GM19452 (cell line): ENCODE results near the gene PIK3R5.
"Not testable (repeated sequence)": the region's sequence is repeated elsewhere in the genome, so short reads cannot be mapped to it uniquely, and the experiment has no call there.

Experiments used
- ATAC-seq: cut with Tn5 transposase; IDR thresholded peaks from one replicate; pipeline ENCODE4 v1.9.1; 2021; ENCODE audit not compliant: unreplicated experiment

Gene PIK3R5

GRCh38 chr17:8861495-8862181 lies 103.9 kb downstream of the PIK3R5 start:
- ATAC-seq = no peak

GRCh38 chr17:8859804-8860430 lies 105.6 kb downstream of the PIK3R5 start:
- no peak for ATAC-seq

GRCh38 chr17:8859027-8859803 lies 106.3 kb downstream of the PIK3R5 start:
- peak; percentile 33 for ATAC-seq

- peak; percentile 48 for ATAC-seq
Measured at GRCh38 chr17:8857919-8858318, 107.6 kb downstream of the PIK3R5 start.

GRCh38 chr17:8856869-8857575 lies 108.5 kb downstream of the PIK3R5 start:
- ATAC-seq = no peak

GRCh38 chr17:8856205-8856603 lies 109.3 kb downstream of the PIK3R5 start:
- not testable (repeated sequence) for ATAC-seq

- ATAC-seq = peak; percentile 39
Measured at GRCh38 chr17:8855477-8856204, 109.9 kb downstream of the PIK3R5 start.

GRCh38 chr17:8851600-8851999 lies 113.9 kb downstream of the PIK3R5 start:
- no peak for ATAC-seq

- no peak for ATAC-seq
Measured at GRCh38 chr17:8849311-8850041, 116.0 kb downstream of the PIK3R5 start.

GRCh38 chr17:8847891-8848290 lies 117.6 kb downstream of the PIK3R5 start:
- ATAC-seq = no peak

GRCh38 chr17:8846768-8847211 lies 118.7 kb downstream of the PIK3R5 start:
- no peak for ATAC-seq

- ATAC-seq = no peak
Measured at GRCh38 chr17:8844229-8845218, 121.0 kb downstream of the PIK3R5 start.

GRCh38 chr17:8843344-8843743 lies 122.2 kb downstream of the PIK3R5 start:
- no peak for ATAC-seq

GRCh38 chr17:8841844-8842243 lies 123.7 kb downstream of the PIK3R5 start:
- ATAC-seq = no peak

GRCh38 chr17:8839410-8839935 lies 126.0 kb downstream of the PIK3R5 start:
- no peak for ATAC-seq

GRCh38 chr17:8838551-8839095 lies 126.9 kb downstream of the PIK3R5 start:
- ATAC-seq = no peak

GRCh38 chr17:8837563-8838075 lies 127.9 kb downstream of the PIK3R5 start:
- ATAC-seq = no peak
